Stimulated activated CD8-positive, alpha-beta memory T cell treated with anti-CD3 and anti-CD28 coated beads, Interleukin-2, amount 100 ng/mL, for 1 hour (primary cell): Measurements from ENCODE around the gene ENAM.
"Not testable (repeated sequence)": the region's sequence is repeated elsewhere in the genome, so short reads cannot be mapped to it uniquely, and the experiment has no call there.

Experiments used
- DNase-seq, 2 donors: peaks; one replicate each; pipeline ENCODE4 v3.0.0-alpha.2; 2020; ENCODE audit warnings: low read depth in 2 of 2

The ENAM gene

GRCh38 chr4:70680934-70681333 lies 52.4 kb downstream of the ENAM start:
- DNase-seq: no peak

GRCh38 chr4:70681704-70682103 lies 53.2 kb downstream of the ENAM start:
- DNase-seq: no peak

- DNase-seq: not testable (repeated sequence)
Measured at GRCh38 chr4:70682142-70682541, 53.6 kb downstream of the ENAM start.

GRCh38 chr4:70687392-70687791 lies 58.8 kb downstream of the ENAM start:
- DNase-seq: no peak

GRCh38 chr4:70687821-70688794 lies 59.6 kb downstream of the ENAM start, which contains the start of gene UTP3:
Gene UTP3 (plus strand): TSS chr4:70688532. CDS start chr4:70688678, 146 bp downstream.
- DNase-seq: peak; percentile 80 to 88

- no peak for DNase-seq
Measured at GRCh38 chr4:70688795-70689231, 60.3 kb downstream of the ENAM start.

- DNase-seq: no peak
Measured at GRCh38 chr4:70691661-70692060, 63.1 kb downstream of the ENAM start.

- DNase-seq: not testable (repeated sequence)
Measured at GRCh38 chr4:70694633-70695032, 66.1 kb downstream of the ENAM start.
